Measurements from ENCODE around the gene IFTAP.
A peak's percentile ranks its signal among the peaks of the same experiment; 100 is the strongest.
"Not testable (repeated sequence)": the region's sequence is repeated elsewhere in the genome, so short reads cannot be mapped to it uniquely, and the experiment has no call there.

IFTAP gene

GRCh38 chr11:36594316-36594989 lies at the start of gene IFTAP:
Gene IFTAP (plus strand): TSS chr11:36594502. CDS start chr11:36610104, 15,602 bp downstream.
- DNase-seq (ENCODE audit: low read depth) = peak; percentile 89
- no peak for TF ChIP-seq CTCF (conservative IDR thresholded peaks at IDR 0.05; ENCODE audit: low read length)
- peak within 1 kb of the TSS; percentile 96 for H3K4me3 ChIP-seq (ENCODE audit: low read length)

GRCh38 chr11:36550385-36551115 lies 43.8 kb upstream of the IFTAP start:
- TF ChIP-seq CTCF (conservative IDR thresholded peaks at IDR 0.05; ENCODE audit: low read length) = no peak
- H3K4me3 ChIP-seq (ENCODE audit: low read length) = no peak overlapping the region
- DNase-seq (ENCODE audit: low read depth) = no peak

- DNase-seq (ENCODE audit: low read depth); H3K4me3 ChIP-seq (ENCODE audit: low read length): not testable (repeated sequence)
These were observed 36.9 kb upstream of the IFTAP start for GRCh38 chr11:36557390-36557789.

GRCh38 chr11:36557991-36558390 lies 36.3 kb upstream of the IFTAP start:
- DNase-seq (ENCODE audit: low read depth) = no peak
- no peak for TF ChIP-seq CTCF (conservative IDR thresholded peaks at IDR 0.05; ENCODE audit: low read length)
- H3K4me3 ChIP-seq (ENCODE audit: low read length) = no peak overlapping the region

GRCh38 chr11:36558571-36559413 lies 35.5 kb upstream of the IFTAP start:
- no peak for TF ChIP-seq CTCF (conservative IDR thresholded peaks at IDR 0.05; ENCODE audit: low read length)
- no peak for DNase-seq (ENCODE audit: low read depth)
- no peak overlapping the region for H3K4me3 ChIP-seq (ENCODE audit: low read length)

- TF ChIP-seq CTCF (conservative IDR thresholded peaks at IDR 0.05; ENCODE audit: low read length) = peak; percentile 77
- peak; percentile 59 for DNase-seq (ENCODE audit: low read depth)
- H3K4me3 ChIP-seq (ENCODE audit: low read length) = peak overlapping the region; percentile 36
These were observed 29.8 kb upstream of the IFTAP start for GRCh38 chr11:36564376-36565030.

- TF ChIP-seq CTCF (conservative IDR thresholded peaks at IDR 0.05; ENCODE audit: low read length) = no peak
- no peak for DNase-seq (ENCODE audit: low read depth)
- no peak overlapping the region for H3K4me3 ChIP-seq (ENCODE audit: low read length)
These were observed 29.2 kb upstream of the IFTAP start for GRCh38 chr11:36565031-36565610.
